Measurements from ENCODE around the gene SLC30A2. TPM values are rescaled to one million over a fixed set of nuclear protein-coding genes. Genes with fewer than 3 reads are reported as not detected.

SLC30A2 gene
- total and polyA plus RNA-seq, 2 of the 13 experiments (the other 11 are each of a cell fraction or from before 2014, with no cell fraction given): not detected

- TF ChIP-seq, protein P1, sequence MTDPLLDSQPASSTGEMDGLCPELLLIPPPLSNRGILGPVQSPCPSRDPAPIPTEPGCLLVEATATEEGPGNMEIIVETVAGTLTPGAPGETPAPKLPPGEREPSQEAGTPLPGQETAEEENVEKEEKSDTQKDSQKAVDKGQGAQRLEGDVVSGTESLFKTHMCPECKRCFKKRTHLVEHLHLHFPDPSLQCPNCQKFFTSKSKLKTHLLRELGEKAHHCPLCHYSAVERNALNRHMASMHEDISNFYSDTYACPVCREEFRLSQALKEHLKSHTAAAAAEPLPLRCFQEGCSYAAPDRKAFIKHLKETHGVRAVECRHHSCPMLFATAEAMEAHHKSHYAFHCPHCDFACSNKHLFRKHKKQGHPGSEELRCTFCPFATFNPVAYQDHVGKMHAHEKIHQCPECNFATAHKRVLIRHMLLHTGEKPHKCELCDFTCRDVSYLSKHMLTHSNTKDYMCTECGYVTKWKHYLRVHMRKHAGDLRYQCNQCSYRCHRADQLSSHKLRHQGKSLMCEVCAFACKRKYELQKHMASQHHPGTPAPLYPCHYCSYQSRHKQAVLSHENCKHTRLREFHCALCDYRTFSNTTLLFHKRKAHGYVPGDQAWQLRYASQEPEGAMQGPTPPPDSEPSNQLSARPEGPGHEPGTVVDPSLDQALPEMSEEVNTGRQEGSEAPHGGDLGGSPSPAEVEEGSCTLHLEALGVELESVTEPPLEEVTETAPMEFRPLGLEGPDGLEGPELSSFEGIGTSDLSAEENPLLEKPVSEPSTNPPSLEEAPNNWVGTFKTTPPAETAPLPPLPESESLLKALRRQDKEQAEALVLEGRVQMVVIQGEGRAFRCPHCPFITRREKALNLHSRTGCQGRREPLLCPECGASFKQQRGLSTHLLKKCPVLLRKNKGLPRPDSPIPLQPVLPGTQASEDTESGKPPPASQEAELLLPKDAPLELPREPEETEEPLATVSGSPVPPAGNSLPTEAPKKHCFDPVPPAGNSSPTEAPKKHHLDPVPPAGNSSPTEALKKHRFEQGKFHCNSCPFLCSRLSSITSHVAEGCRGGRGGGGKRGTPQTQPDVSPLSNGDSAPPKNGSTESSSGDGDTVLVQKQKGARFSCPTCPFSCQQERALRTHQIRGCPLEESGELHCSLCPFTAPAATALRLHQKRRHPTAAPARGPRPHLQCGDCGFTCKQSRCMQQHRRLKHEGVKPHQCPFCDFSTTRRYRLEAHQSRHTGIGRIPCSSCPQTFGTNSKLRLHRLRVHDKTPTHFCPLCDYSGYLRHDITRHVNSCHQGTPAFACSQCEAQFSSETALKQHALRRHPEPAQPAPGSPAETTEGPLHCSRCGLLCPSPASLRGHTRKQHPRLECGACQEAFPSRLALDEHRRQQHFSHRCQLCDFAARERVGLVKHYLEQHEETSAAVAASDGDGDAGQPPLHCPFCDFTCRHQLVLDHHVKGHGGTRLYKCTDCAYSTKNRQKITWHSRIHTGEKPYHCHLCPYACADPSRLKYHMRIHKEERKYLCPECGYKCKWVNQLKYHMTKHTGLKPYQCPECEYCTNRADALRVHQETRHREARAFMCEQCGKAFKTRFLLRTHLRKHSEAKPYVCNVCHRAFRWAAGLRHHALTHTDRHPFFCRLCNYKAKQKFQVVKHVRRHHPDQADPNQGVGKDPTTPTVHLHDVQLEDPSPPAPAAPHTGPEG (CRISPR knock-in tag; IDR thresholded peaks at IDR 0.05): no peak
- TF ChIP-seq STAG1 (CRISPR knock-in tag; IDR thresholded peaks at IDR 0.05) (no peak), CCAR2 (optimal IDR thresholded peaks at IDR 0.05; ENCODE audit: low read depth, low read length) (no peak), ZNF780A (CRISPR knock-in tag; IDR thresholded peaks at IDR 0.05) (no peak), MIER2 (CRISPR knock-in tag; IDR thresholded peaks at IDR 0.05) (peak; percentile 15; the same call in 1 of the 2 replicates), CC2D1A (CRISPR knock-in tag; IDR thresholded peaks at IDR 0.05) (no peak), IRF1 (CRISPR knock-in tag; IDR thresholded peaks at IDR 0.05; ENCODE audit: low read depth) (no peak), ZNF12 (CRISPR knock-in tag; IDR thresholded peaks at IDR 0.05) (no peak)
- TF ChIP-seq, protein P2, sequence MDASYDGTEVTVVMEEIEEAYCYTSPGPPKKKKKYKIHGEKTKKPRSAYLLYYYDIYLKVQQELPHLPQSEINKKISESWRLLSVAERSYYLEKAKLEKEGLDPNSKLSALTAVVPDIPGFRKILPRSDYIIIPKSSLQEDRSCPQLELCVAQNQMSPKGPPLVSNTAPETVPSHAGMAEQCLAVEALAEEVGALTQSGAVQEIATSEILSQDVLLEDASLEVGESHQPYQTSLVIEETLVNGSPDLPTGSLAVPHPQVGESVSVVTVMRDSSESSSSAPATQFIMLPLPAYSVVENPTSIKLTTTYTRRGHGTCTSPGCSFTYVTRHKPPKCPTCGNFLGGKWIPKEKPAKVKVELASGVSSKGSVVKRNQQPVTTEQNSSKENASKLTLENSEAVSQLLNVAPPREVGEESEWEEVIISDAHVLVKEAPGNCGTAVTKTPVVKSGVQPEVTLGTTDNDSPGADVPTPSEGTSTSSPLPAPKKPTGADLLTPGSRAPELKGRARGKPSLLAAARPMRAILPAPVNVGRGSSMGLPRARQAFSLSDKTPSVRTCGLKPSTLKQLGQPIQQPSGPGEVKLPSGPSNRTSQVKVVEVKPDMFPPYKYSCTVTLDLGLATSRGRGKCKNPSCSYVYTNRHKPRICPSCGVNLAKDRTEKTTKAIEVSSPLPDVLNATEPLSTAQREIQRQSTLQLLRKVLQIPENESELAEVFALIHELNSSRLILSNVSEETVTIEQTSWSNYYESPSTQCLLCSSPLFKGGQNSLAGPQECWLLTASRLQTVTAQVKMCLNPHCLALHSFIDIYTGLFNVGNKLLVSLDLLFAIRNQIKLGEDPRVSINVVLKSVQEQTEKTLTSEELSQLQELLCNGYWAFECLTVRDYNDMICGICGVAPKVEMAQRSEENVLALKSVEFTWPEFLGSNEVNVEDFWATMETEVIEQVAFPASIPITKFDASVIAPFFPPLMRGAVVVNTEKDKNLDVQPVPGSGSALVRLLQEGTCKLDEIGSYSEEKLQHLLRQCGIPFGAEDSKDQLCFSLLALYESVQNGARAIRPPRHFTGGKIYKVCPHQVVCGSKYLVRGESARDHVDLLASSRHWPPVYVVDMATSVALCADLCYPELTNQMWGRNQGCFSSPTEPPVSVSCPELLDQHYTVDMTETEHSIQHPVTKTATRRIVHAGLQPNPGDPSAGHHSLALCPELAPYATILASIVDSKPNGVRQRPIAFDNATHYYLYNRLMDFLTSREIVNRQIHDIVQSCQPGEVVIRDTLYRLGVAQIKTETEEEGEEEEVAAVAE (CRISPR knock-in tag; IDR thresholded peaks at IDR 0.05; ENCODE audit: borderline replicate concordance): no peak; the same call in 1 of the 2 replicates
- TF ChIP-seq, protein P3, sequence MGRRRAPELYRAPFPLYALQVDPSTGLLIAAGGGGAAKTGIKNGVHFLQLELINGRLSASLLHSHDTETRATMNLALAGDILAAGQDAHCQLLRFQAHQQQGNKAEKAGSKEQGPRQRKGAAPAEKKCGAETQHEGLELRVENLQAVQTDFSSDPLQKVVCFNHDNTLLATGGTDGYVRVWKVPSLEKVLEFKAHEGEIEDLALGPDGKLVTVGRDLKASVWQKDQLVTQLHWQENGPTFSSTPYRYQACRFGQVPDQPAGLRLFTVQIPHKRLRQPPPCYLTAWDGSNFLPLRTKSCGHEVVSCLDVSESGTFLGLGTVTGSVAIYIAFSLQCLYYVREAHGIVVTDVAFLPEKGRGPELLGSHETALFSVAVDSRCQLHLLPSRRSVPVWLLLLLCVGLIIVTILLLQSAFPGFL (CRISPR knock-in tag; IDR thresholded peaks at IDR 0.05): no peak
- TF ChIP-seq, protein P4, sequence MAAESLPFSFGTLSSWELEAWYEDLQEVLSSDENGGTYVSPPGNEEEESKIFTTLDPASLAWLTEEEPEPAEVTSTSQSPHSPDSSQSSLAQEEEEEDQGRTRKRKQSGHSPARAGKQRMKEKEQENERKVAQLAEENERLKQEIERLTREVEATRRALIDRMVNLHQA (CRISPR knock-in tag; IDR thresholded peaks at IDR 0.05): no peak
These were observed 10.5 kb downstream of the SLC30A2 start (continued) for GRCh38 chr1:26035203-26035958.
